ENCODE results near the gene CMC4.

The CMC4 gene

DNA sequence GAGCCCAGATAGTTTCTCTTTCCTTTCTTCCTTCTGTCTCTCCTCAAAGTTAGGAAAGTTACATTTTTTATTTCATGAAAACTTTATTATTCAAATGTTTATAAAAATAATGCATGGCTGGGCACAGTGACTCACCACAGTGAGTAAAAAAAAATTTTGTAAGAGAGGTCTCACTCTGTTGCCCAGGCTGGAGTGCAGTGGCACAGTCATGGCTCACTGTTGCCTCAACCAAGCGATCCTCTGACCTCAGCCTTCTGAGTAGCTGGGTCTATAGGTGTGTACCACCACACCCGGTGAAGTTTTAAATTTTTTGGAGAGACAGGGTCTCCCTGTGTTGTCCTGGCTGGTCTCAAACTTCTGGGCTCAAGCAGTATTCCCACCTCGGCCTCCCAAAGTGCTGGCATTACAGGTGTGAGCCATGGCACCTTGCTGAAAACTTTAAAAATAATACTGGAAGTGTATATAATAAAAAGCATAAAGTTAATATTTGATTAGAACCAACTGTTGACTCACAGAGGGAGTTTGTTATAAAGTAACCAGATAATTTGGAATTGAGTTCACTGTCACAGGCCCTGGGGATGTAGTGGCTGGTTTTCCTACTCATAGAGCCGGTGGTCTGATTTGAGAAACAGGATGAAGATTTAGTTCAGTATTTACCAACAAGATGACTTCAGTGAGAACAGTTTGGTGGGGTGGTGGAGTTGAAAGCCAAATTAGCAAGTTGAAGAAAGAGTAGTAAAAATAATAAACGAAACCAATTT, 18.0 kb downstream of the CMC4 start:
- no peak for DNase-seq

DNA sequence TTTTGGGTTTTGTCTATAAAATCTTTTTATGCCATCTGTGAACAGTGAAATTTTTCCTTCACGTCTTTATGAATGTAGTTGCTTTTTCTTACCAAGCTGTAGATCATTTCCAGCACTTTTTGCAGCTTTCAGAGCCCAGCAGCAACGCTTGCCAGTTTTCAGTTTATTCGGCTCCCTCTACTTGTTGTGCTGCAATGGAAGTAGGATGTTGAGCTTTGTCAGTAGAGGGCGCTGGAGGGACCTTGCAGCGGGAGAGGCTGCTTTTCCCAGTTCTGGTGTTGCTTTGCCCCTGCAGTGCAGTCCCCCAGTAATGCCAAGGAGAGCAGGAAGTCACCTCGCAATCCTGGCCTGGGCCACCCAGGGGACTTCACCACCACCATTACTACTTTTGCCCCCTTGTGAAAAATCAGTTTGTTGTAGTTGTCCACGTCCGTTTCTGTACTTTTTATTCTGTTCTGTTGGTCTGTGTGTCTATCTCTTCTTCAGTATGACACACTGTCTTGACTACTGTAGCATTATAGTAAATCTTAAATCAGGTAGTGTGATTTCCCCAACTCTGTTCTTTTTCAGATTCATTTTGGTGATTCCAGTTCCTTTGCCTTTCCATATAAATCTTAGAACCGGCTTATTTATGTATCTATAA, 21.8 kb downstream of the CMC4 start:
- DNase-seq, result peak; percentile 34 to 46

DNA sequence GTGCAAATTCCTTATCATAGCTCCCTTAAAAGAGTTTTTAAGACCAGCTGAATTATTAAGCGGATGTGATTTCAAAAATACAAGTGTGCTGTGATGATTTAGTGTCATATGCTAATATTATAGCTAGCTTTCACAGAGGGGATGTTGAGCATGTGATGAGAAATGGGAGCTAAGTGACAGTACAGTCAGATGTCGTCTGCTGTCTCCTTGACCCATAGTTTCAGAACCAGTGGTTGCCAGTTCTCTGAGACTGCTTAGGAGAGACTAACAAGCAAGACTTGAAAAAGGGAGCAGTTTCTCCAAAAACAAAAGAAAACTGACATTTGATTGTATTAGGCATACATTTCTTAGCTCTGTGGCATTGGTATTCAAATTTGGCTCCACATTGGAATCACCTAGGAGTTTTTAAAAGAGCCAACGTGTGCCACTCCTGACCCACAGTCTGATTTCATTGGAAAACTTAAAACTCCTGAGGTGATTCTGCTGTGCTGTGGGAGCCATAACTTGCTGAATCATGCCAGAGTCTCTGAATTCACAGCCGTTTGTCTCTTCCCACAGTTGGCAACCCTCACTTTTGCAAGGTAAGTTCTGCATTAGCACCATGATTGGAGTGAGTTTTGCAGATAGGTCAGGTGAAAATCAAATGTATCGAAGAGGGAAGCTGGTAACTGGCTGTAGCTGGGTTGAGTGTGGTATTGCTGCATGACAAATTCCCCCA, 24.0 kb downstream of the CMC4 start:
- DNase-seq, result no peak

DNA sequence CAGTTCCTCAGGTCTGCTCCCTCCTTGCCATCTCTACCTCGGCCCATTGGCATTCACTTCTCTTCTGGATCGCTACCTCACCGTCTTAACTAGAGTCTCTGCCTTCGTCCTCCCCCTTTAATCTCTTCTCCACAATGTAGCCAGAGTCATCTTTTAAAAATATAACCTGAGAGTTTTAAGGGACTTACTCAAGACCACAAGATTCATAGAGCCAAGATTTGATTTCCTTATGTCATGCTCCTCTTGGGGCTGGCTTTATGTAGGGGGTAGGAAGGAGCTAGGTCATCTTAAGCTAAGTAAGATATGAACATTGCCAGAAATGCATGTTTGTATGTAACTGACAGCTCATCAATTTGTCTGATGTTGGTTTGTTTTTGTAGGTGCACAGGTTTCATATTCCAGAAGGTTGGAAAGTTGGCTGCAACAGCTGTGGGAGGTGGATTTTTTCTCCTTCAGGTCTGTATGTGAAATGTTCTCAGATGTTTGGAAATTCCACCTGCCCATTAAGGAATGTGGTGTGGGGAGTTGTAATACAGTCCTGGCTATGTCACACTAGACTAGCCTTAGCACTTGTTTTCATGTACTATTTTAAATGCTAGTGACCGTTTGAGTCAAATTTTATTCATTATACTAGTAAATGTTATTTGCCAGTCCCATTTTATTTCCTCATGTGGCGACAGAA, 24.7 kb downstream of the CMC4 start:
- DNase-seq, result no peak

DNA sequence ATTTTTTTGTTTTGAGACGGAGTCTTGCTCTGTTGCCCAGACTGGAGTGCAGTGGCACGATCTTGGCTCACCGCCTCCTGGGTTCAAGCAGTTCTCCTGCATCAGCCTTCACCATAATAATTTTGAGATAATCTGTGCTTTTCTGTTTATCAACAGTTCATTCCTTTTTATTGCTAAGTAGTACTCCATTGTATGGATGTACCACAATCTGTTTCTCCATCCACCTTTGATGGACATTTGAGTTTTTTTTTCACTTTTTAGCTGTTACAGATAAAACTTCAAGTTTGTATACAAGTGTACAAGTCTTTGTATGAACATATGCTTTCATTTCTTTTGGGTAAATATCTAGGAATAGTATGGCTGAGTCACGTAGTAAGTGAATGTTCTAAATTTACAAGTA, 35.2 kb downstream of the CMC4 start:
- no peak for DNase-seq

DNA sequence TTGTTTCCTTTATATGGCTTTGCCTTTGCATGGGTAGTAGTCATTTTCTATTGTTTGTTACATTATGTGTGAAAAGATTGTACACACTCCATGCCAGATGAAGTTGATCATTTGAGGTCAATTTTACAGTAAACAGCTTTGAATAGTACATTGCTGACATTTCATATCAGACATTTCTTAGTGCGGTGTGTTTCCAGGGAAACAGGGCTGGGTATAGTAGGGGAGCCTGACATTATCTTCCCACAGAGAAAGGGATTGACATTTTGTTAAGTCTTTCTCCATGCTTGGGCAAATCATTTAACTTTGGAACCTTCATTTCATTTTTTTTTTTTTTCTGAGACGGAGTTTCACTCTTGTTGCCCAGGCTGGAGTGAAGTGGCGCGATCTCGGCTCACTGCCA, 39.3 kb downstream of the CMC4 start:
- DNase-seq, result no peak

DNA sequence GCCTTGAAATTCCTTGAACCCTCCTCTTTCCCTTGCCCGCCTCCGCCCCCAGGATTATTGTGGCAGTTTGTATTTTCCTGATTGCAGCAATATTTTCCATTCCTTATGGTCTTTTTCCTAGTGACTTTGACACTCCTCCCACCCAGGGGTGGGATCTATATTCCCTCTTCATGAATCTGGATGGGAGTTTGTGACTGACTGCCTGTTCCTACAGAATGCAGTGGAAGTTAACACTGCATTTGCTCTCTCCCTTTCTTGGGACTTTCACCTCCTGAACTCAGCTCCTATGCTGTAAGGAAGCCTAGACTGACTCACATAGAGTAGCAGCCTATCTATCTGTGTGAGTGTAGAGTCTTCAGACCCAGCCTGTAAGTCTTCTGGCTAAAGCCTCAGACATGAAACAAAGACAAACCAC, 42.1 kb downstream of the CMC4 start:
- DNase-seq, result no peak

DNA sequence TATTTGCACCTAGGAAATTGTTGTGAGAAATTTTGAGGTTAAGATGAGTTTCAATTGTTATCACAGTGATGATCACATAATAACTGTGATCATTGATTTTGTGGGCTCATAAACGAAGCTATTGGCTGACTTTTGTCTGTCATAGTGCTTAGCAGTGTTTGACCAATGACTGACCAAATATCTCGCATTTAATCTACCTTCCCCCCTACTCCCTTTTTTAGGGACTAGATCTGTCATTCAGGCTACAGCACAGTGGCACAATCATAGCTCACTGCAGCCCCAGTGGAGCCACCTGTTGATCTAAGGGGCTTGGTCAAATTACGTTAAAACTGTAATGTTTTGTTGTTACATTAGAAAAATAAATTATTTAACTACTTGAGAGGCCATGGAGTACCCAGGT, 42.8 kb downstream of the CMC4 start:
- no peak for DNase-seq

DNA sequence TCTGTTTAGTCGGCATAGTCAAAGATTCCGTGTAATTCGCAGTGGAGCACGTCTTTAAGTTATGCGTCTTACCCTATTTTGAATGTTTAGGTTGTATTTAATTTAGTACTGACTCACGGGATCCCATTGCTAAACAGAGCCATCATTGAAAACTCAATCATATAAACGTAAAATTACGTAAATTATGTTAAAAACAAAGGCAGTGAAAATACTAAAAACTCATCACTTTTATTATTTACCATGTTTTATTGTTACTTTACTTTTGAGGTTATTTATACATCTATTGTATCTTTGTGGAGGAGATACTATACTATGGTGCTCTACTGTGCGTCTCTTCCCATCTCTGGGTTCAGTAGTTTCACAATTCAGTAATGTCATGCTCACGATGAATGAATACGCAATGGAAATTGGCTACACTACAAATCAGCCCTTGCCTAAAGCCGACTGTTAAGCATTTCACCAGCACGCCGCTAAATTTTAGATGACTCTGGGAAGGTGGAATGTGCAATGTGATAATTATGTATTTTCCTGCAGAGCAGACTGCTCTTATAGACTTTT, 43.3 kb downstream of the CMC4 start:
- no peak for DNase-seq

DNA sequence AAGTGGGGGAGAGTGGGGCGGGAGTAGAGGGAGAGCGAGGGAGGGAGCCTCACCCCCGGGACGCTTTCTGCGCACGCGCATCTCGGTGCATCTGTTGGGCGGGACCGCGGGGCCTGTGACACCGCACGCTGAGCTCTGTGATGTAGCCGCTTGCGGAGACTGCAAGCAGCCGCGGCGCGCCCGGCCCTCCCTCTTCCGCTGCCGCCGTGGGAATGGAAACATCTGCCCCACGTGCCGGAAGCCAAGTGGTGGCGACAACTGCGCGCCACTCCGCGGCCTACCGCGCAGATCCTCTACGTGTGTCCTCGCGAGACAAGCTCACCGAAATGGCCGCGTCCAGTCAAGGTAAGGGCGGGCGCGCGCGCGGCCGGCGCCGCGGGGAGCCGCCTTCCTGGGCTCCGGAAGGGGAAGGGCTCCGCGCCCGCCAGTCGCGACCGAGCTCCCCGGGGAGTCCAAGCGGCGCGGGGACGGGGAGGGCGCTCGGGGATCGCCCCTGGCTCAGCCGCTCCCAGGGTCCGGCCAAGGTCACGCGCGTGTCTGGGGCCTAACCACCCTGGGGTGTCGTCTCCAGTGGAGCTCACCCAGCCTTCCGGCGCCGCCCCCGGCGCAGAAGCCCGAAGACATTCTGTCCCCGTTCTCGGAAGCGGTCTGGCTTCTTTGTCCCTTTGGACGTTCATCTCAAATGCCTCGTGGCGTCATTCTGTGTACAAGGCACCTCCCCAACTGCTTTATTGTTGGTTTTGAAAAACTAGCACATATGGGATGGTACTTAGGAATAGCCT, 44.0 kb downstream of the CMC4 start, which contains the start of gene FUNDC2:
FUNDC2 (plus strand) TSS at position 118 of the 782 bp plus-strand sequence; CDS start at position 213, 95 bp downstream.
- DNase-seq, result peak; percentile 82 to 83

DNA sequence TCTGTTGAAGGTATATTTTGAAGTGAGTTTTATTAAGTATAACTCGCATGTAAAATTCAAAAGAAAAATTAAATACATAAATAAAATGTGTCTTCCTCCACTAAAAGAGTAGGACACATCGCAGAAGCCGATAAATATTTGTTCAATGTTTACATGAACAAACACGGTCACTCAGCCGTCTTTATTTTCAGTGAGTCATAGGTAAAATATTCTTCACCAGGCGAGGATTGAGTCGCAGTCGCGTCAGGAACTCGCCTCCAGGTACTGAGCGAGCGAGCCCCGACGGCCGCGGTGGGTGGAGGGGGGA, 44.6 kb downstream of the CMC4 start:
- no peak for DNase-seq

DNA sequence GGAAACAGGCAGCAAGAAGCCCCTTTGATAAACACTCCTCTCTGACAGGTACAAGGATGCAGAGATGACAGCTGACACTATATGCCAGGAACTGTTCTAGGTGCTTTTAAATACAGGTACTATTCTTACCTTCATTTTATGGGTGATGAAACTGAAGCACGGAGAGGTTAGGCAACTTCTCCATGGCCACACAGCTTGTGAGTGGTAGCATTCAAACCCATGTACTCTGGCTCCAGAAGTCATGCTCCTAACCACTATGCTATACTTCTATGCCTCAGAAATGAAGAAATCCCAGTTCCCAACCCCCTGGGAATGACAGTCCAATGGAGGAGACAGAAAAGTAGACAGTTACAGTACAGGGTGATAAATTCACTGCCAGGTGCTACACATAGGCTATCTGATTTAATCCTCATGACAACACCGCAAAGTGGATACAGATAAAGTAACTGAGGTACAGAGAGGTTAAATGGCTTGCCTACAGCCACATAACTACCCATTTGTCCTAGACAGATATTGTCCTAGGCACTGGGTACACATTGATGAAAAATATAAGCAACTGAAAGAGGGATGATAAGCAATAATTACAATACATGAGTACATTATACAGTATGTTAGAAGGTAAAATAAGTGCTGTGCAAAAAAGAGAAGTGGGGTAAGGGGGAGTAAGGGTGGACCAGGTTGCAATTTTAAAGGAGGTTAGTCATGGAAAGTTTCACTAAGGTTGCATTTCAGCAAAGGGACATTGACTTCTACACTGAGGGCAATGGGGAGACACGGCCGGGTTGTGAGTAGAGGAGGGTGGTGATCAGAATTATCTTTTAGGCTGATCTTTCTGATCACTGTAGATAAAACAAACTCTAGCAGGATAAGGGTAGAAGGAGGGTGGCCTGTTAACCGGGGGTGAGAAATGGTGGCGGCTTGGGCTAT, 46.8 kb downstream of the CMC4 start:
- DNase-seq, result no peak

DNA sequence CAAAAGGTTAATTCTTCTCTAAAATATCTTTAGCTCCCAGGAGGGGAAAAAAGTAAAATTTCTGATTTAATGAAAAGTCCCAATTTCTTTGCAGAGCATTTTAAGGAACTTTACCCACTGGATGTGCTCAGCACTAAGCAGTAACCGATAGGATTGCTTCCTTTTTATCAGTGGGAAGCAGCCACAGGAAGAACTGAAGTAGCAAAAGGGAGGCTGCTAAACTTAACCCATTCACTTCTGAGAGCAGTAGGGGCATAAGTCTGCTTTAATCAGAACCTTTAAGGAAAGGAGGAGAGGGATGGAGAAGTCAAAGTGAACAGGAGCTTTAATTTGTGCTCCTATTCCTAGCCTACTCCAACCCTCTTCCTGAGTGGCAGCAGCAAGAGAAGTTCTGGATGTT, 48.4 kb downstream of the CMC4 start, which contains the start of gene F8:
F8 (minus strand) TSS at position 139 of the 400 bp plus-strand sequence. CDS start 171 bp downstream, outside the sequence.
- DNase-seq, result no peak

DNA sequence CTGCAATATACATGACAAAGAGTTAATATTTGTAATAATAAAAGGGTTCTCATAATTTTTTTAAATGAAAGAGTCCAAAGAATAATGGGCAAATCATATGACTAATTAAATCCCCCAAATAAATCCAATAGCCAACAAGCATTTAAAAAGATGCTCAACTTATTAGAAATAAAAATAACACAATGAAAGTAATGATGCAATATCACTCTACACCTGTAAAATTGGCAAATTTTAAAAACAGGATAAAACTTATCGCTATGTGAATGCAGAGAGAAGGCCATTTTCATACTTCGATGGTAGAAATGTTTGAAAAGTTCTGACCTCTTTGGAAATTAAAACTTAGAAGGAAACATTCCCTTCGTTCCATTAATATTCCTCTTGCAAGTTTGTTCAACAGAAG, 50.3 kb downstream of the CMC4 start:
- no peak for DNase-seq
